Esophagus muscularis mucosa (tissue), 3 donors: ENCODE data around the gene SERPINB6.

ENCODE experiments used
- CTCF ChIP-seq, 3 experiments: fragments of 200-600 bp in 2 of 3; fragments of 450-650 bp in 1 of 3; sonication (generic) in 2 of 3; IDR thresholded peaks; one replicate each; pipeline ENCODE4 v1.5.1; 2017 to 2019; ENCODE audit warnings: antibody characterized with exemption in 3 of 3, mild to moderate bottlenecking in 2 of 3, moderate library complexity in 1 of 3
- POLR2AphosphoS5 ChIP-seq, 2 donors: sonication (generic); formaldehyde crosslinking; IDR thresholded peaks; one replicate each; pipeline ENCODE4 v1.6.1; 2017; ENCODE audit warnings: antibody characterized with exemption in 2 of 2

DNA sequence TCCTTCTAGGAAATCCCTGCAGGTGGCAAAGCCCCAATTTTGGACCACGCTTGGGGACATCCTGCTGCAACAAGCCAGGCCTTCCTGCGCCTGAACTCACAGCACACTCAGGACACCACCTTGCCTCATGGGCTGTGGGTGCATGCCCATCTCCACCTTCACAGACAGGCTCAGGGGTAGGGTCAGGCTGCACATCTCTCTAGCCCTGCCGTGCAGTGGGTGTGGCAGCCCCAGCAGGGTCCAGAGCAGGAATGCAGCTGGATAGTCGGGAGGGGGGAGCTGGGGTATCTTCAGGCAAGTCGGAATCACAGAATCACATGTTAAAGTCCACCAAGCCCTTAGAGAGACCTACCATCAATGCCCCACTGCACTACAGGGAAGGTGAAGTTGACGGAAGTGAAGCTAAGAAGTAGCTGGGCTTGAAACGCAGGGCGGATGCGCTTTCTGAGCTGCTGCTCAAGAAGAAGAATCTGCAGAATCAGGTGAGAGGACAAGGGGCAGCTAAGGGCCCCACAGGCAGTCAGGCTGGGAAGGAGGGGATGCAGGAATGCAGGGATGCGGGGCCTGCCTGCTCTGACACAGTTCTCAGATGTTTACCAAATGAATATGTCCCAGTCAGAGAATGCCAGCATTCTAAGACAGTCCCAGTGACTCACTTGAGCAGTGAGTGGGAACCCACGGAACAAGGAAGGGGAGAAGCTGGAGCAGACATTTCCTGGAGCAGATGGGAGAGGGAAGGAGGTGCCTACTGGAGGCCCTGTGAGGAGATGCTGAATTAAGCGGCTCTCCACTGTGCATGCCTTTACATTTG, 11.3 kb downstream of the SERPINB6 start:
- no peak for TF ChIP-seq CTCF (IDR thresholded peaks at IDR 0.05)
- peak in 1 of 2 donors; percentile 9 for TF ChIP-seq POLR2AphosphoS5 (IDR thresholded peaks at IDR 0.05)
